Left renal cortex interstitium (tissue), 4 donors: ENCODE measurements around the gene GLYATL3. TPM values are rescaled to one million over a fixed set of nuclear protein-coding genes. Genes with fewer than 3 reads are reported as not detected.
"Not testable (repeated sequence)": the region's sequence is repeated elsewhere in the genome, so short reads cannot be mapped to it uniquely, and the experiment has no call there.

Experiments
- DNase-seq, 4 donors: peaks; one replicate each; pipeline ENCODE4 v3.0.0-alpha.2; 2013; ENCODE audit warnings: low read depth in 4 of 4, low spot score in 2 of 4, missing footprints in 1 of 4
- polyA plus RNA-seq, 4 donors: library from polyadenylated mRNA; unstranded; fragments of 120-200 nt; gene quantifications; one replicate each; pipeline ENCODE4 v1.2.1, GENCODE V29; 2013; ENCODE audit not compliant: insufficient read length in 4 of 4

Gene GLYATL3
- polyA plus RNA-seq, result not detected

DNA sequence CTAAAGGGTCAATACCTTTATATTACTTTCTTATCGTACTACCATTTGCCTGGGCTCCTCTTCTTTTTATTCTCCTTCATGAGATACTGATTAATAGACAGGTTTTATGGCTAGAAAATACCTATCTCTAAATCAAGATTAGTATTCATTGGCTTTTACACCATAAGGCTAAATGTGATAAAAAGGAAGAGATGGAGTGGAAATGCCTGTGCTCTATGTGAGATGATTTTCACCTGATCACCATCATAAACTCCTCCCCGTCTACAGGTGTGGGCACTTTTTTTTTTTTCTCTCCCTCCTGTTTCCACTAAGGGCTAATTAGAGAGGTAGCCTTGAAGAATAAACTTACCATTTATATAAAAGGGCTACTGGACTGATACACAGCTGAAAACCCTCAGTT lies at the start of gene GLYATL3:
Gene GLYATL3 (plus strand): TSS at position 301 of the 400 bp plus-strand sequence. CDS start 12,068 bp downstream, outside the sequence.
- DNase-seq, result no peak

DNA sequence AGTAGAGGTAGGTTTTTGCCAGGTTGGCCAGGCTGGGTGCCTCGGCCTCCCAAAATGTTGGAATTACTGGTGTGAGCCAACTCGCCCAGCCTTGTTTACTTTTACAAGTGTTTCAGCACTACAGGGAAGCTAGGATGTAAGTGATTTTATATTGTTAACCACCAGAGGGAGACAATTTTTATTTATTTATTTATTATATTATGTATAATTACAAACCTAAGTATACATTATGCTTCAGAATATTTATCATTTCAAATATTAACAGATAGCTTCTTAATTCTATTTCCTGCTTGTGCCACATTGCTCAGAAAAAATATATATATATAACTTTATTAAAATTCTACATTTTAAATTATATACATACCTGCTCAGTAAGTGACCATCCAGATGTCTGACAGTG lies 46.5 kb upstream of the GLYATL3 start:
- no peak for DNase-seq

DNA sequence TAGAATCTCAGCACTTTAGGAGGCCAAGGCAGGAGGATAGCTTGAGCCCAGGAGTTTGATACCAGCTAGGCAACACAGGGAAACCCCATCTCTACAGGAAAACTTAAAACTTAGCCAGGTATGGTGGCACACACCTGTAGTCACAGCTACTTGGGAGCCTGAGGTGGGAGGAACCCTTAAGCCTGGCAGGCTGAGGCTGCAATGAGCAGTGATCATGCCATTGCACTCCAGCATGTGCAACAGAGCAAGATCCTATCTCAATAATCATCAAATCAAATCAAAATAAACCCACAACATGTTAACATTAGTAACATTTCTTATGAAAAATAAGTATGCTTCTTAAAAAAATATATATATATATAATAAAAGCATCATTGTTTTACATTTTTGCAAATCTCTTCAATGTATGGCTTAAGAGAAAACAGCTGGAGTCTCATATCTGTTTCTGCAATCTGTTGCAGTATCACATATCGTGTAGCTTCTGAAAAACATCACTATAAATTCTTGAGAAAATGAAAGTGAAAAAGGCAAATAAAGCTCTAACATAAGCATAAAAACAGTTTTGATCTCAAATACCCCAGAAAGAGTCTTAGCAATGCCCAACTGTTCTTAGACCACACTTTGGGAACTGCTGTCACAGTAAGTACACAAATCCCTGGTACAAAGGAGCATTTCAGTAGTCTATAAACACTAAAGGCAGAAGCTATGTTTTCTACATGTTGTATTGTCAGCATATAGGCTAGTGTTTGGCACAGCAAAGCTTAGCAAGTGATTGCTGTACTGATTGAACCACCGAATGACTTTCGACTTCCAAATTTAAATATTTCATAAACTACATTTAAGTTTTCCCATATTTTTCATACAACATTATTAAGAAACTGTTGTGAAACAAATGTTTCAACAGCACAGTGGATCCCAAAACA lies 44.7 kb upstream of the GLYATL3 start:
- DNase-seq, result no peak

DNA sequence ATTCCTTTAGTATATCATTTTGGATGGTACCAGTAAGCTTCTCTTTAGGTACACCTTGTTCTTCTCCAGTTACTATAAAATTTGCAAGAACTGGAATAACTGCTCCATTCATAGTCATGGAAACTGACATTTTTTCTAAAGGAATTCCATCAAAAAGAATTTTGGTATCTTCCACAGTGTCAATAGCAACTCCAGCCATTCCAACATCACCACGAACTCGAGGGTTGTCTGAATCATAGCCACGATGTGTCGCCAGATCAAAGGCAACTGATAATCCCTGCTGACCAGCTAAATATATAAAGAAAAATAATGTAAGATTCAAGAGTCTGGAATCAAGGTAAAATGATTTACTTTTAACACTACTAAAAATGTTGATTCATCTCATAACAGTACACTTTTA lies 42.0 kb upstream of the GLYATL3 start:
- DNase-seq, result no peak

DNA sequence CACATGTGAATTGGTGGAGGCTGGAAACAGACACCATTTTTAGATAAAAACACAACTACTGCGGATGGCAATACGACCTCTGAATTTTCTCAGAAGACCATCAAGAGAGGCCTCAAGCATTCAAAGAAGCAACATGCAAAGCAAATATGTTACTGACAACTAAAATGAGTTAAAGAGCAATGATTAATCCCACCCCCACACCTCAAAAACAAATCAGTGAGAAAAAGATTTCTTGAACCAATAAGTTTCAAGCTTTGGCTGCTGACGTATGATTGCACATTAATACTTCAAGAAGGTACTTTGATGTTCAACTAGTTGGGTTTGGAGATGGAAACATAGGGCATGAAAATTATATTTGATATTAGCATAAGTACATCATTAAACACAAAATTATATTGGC lies 37.7 kb upstream of the GLYATL3 start:
- peak in 3 of 4 donors; percentile 0 to 4 (median 3) for DNase-seq

DNA sequence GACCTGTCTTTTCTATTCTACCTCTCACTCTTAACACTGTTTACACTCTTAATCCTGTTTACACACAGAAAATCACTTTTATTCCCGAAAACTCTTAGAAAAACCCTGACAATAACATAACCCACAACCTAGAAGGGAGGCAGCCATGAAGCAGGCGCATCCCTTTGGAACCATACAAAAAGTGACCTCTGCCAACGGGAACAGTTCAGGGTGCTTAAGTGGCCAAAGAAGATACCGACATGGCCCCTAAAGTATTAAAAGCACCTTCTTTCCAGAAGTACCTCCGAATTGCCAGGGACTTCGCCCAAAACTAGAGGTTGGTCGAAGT lies 37.2 kb upstream of the GLYATL3 start:
- peak in 2 of 4 donors; percentile 1 to 6 for DNase-seq

DNA sequence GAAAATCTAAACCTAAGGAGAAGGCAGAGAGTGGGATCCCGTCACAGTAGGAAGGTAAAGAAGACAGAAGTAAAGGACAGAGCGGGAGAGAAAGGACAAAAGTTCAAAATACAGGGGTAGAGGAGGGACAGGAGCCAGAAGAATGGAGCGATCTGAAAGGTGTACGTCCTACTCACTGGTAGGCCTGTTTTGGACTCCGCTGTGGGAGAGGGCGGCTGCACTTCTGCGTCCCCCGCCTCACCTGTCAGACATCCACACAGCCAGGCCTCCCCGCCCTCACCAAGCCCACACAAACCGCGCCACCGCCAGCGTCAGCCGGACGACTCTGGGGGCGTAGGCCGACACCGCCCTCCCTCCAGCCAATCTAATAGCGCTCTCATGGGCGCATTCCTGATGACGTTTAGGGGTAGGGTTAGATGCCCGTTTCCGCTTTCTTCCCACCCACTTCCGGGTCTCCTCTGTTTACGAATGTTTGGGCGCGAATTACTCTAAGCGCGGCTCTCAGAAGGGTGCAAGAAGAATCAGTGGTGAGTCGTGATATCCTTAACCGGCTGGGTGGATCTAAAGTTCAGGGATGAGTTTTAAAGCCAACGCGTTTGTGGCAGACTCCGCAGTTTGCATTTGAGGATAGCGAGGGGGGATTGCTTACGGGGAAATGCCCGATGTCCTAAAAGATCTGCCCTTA lies 36.7 kb upstream of the GLYATL3 start, which contains the start of the genes CENPQ and MMUT:
Gene CENPQ (plus strand): TSS at position 444 of the 685 bp plus-strand sequence. CDS start 6,807 bp downstream, outside the sequence.
Gene MMUT (minus strand): TSS at position 327 of the 685 bp plus-strand sequence. CDS start 3,787 bp downstream, outside the sequence.
- DNase-seq, result peak; percentile 84 to 97 (median 93)

DNA sequence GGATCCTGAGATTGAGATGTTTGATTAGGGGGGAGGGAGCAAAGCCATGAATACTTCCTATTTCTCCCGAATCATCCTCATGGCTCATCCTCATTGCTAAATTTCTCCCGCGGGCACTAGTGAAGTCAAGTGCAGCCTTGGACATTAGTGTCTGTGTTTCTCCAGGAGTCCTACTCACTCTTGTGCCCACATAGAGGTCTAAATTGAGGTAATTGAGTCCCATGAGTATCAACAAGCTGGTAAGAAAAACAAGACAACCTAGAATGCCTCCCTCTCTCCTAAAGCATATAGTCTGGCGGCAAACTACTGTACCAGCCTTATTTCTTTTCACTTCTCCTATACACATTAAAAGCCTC lies 36.1 kb upstream of the GLYATL3 start:
- peak in 1 of 4 donors; percentile 3 for DNase-seq

DNA sequence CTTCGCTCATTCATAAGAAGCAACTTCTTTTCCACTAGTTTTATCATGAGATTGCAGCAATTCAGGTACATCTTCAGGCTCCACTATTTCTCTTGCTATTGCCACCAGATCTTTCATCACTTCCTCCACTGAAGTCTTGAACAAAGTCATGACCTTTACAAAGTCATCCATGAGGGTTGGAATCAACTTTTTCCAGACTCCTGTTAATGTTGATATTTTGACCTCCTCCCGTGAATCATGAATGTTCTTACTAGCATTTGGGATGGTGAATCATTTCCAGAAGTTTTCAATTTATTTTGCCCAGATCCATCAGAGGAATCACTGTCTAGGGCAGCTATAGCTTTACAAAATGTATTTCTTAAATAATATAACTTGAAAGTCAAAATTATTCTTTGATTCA lies 35.0 kb upstream of the GLYATL3 start:
- no peak for DNase-seq

DNA sequence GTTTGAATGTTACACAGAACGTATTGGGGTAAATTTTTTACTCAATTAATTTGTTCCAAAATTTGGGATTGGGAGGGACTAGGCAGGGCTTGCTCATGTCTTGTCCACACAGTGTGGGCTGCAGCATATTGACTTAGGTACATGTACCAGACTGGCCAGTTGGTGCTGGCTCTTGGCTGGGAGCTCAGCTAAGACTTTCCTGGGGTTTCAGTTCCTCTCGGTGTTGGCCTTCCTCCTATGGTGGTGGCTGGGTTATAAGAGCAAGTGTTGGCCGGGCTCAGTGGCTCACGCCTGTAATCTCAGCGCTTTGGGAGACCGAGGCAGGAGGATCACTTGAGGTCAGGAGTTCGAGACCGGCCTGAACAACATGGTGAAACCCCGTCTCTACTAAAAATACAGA lies 31.7 kb upstream of the GLYATL3 start:
- no peak for DNase-seq

DNA sequence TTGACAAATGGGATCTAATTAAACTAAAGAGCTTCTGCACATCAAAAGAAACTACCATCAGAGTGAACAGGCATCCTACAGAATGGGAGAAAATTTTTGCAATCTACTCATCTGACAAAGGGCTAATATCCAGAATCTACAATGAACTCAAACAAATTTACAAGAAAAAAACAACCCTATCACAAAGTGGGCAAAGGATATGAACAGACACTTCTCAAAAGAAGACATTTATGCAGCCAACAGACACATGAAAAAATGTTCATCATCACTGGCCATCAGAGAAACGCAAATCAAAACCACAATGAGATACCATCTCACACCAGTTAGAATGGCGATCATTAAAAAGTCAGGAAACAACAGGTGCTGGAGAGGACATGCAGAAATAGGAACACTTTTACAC lies 23.2 kb upstream of the GLYATL3 start:
- not testable (repeated sequence) for DNase-seq

DNA sequence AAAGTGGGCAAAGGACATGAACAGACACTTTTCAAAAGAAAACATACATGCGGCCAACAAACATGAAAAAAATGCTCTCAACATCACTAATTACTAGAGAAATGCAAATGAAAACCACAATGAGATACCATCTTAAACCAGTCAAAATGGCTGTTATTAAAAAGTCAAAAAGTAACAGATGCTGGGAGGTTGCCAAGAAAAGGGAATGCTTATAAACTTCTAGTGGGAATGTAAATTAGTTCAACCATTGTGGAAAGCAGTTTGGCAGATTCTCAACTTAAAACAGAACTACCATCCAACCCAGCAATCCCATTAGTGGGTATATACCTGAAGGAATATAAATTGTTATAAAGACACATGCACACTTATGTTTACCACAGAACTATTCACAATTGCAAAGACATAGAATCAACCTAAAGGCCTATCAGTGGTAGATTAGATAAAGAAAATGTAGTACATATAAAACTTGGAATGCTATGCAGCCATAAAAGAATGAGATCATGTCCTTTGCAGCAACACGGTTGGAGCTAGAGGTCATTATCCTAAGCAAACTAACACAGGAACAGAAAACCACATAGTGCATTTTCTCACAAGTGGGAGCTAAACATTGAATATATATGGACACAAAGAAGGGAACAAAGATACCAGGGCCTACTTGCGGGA lies 20.3 kb upstream of the GLYATL3 start:
- DNase-seq, result no peak

DNA sequence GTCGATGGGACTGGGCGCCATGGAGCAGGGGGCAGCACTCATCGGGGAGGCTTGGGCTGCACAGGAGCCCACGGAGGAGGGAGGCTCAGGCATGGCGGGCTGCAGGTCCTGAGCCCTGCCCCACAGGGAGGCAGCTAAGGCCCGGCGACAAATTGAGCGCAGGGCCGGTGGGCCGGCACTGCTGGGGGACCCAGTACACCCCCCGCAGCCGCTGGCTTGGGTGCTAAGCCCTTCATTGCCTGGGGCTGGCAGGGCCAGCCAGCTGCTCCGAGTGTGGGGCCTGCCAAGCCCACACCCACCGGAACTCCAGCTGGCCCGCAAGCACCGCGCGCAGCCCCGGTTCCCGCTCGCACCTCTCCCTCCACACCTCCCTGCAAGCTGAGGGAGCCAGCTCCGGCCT lies 17.9 kb upstream of the GLYATL3 start:
- DNase-seq, result not testable (repeated sequence)

DNA sequence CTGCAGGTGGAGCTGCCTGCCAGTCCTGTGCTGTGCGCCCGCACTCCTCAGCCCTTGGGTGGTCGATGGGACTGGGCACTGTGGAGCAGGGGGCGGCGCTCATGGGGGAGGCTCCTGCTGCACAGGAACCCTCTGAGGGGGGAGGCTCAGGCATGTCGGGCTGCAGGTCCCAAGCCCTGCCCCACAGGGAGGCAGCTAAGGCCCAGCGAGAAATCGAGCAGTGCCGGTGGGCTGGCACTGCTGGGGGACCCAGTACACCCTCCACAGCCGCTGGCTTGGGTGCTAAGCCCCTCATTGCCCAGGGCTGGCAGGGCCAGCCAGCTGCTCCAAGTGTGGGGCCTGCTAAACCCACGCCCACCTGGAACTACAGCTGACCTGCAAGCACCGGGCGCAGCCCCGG lies 16.3 kb upstream of the GLYATL3 start:
- DNase-seq, result not testable (repeated sequence)

DNA sequence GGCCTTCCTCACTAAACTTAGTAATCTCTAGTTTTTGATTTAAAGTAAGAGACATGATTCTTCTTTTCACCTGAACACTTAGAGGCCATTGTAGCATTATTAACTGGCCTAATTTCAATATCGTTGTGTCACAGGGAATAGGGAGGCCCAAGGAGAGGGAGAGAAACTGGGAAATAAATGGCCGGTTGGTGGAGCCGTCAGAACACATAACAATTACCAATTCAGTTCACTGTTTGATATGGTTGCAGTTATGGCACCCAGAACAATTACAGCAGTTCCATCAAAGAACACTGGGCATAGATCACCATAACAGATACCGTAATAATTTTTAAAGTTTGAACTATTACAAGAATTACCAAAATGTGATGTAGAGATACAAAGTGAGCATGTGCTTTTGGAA lies 9.1 kb upstream of the GLYATL3 start:
- no peak for DNase-seq

DNA sequence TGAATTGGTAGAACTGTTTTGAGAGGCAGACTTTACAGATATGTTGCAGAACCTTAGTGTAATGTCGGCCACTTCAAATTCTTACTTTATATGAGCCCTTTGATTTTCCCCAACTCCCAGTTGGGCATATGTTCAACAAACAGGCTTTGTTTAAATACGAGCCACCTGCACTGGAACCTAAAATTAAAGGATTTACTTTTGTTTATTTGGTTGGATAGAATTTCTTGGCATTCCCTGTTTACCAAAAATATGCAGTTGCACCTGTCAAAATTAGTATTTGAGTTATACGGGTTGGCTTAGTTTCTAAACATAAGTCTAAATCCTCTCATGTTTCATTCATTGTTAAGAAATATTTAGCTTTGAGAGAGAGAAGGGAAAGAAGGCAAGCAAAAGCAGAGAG lies 2.4 kb upstream of the GLYATL3 start:
- no peak for DNase-seq

DNA sequence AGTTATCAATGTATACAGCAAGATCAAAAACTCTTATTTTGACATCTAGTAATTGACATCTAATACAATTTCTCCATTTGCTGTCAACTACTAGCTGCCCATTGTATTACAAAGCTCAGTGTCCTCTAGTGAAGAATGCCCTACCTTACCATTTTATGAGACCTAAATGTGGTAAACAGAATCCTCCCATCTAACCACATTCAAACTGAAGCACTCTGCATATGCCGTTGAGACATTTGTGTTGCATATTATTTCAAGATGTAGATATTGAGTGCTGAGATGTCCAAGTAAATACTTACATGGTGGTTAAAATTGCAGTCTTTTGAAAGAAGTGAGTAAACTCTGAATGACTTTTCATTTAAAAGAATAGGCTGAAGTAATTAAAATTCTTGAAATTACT lies 597 bp upstream of the GLYATL3 start:
- no peak for DNase-seq

DNA sequence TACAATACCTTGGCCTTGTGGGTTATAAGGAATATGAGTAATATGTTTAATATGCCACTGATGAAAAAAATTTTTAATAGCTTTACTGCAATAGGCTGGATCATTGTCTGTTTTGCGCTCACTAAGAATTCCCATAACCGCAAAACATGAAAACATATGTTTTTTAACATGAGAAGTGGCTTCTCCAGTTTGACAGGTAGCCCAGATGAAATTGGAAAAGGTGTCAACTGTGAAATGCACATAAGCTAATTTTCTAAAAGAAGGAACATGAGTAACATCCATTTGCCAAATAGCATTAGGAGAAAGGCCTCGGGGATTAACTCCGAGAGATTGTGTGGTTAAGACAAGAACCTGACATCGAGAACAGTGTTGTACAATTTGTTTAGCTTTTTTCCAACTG lies 4.9 kb downstream of the GLYATL3 start:
- DNase-seq, result no peak

DNA sequence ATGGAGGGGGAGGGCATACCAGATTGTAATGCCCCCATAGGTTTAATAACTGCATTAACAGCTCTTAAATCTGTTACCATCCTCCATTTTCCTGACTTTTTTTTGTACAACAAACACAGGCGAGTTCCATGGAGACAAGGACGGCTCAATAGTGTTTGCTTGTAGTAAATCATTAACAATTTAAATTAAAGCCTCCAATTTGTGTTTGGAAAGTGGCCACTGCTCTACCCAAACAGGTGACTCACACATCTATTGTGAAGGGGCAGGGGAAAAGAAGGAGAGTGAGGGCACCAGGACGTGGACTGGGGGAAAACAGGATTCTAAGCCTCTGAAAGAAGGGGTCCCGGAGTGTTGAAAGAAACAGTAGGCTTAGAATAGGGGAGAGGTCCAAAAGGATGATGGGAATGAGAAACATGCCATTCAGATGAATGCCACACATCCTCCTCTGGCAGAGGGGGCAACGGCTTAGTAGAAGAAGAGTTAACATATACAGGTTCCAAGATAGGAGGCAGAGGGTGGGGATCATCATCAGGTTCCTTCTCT lies 6.9 kb downstream of the GLYATL3 start:
- no peak for DNase-seq

DNA sequence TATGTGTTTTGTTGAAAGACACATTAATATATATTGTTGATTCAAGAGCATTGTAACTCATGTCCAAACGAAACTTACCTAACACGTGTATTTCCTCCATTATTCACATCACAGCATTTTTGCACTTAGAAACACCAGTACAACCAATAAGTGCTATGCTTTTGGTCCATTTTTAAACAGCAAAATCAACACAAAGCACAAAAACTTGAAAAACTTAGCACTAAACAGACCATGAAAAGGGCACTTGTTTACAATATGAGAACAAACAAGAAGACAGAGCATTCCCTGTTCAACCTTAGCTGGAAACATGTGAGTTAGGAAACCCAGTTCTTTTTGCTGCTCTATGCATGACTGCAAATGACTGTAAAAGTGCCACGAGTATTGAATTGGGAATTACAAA lies 9.6 kb downstream of the GLYATL3 start:
- DNase-seq, result no peak
